B cell (primary cell): ENCODE results near the gene CDKL4. TPM values are rescaled to one million over a fixed set of nuclear protein-coding genes. Genes with fewer than 3 reads are reported as not detected.

ENCODE experiments used
- ATAC-seq: fragments of 200-7000 bp; cut with Tn5 transposase; one replicate; pipeline ENCODE4 v1.10.0; 2021; ENCODE audit warnings: low read depth, mild to moderate bottlenecking, moderate number of reproducible peaks, moderate library complexity
- CTCF ChIA-PET: fragments of 350-600 bp; sonication (Branson Sonifier 250); formaldehyde crosslinking; loops from one replicate; lab custom pipeline; 2021; ENCODE audit warnings: antibody characterized with exemption, inconsistent platforms; lab: Charles Lee
- POLR2A ChIA-PET: fragments of 350-600 bp; sonication (Branson Sonifier 250); formaldehyde crosslinking; loops from one replicate; lab custom pipeline; 2021; ENCODE audit warnings: antibody characterized with exemption; lab: Charles Lee
- DNase-seq: peaks from one replicate; pipeline ENCODE4 v3.0.0; 2013
- H2AFZ ChIP-seq: 2 replicates; pipeline ENCODE4 v1.6.1; 2012; ENCODE audit warnings: mild to moderate bottlenecking, low read depth, low read length; ENCODE audit not compliant: insufficient read depth, poor library complexity, severe bottlenecking
- H3K27ac ChIP-seq, 2 donors: 1 replicate in 1 of 2; 2 replicates in 1 of 2; pipeline ENCODE4 v1.5.1; 2012 to 2013; ENCODE audit warnings: low read length in 2 of 2, mild to moderate bottlenecking in 2 of 2, moderate library complexity in 1 of 2
- H3K27me3 ChIP-seq, 4 experiments: fragments of 200-600 bp in 1 of 4; sonication (generic) in 1 of 4; replicated peaks in 1 of 4; 1 replicate in 2 of 4; 2 replicates in 2 of 4; pipeline versions ENCODE4 v1.6.1 to v1.7.0; 2013 to 2016; ENCODE audit warnings: low read length in 3 of 4, mild to moderate bottlenecking in 2 of 4, mixed read lengths in 1 of 4, moderate library complexity in 1 of 4; ENCODE audit not compliant: insufficient read depth in 4 of 4, control insufficient read depth in 3 of 4; ENCODE audit errors: control extremely low read depth in 1 of 4
- H3K36me3 ChIP-seq, 2 experiments: replicated peaks in 1 of 2; 1 replicate in 1 of 2; 2 replicates in 1 of 2; pipeline versions ENCODE4 v1.6.1 to v1.7.1; 2013; ENCODE audit warnings: low read length in 1 of 2; ENCODE audit not compliant: insufficient read depth in 2 of 2, control insufficient read depth in 1 of 2; ENCODE audit errors: control extremely low read depth in 1 of 2, extremely low read depth in 1 of 2
- H3K4me1 ChIP-seq, 2 donors: fragments of 200-600 bp in 1 of 2; sonication (generic) in 1 of 2; 1 replicate in 1 of 2; 2 replicates in 1 of 2; pipeline versions ENCODE4 v1.5.1 to v1.6.1; 2013 to 2017; ENCODE audit warnings: low read length in 2 of 2; ENCODE audit not compliant: control insufficient read depth in 2 of 2, insufficient read depth in 2 of 2
- H3K4me2 ChIP-seq: replicated peaks from 2 replicates; pipeline ENCODE3; 2012; ENCODE audit warnings: mild to moderate bottlenecking, low read depth, low read length; ENCODE audit not compliant: poor library complexity, severe bottlenecking
- H3K4me3 ChIP-seq, 5 experiments: fragments of 200-600 bp in 1 of 5; sonication (generic) in 1 of 5; 1 replicate in 3 of 5; 2 replicates in 2 of 5; pipeline versions ENCODE4 v1.5.1 to v1.7.0; 2011 to 2016; ENCODE audit warnings: low read length in 4 of 5, mild to moderate bottlenecking in 4 of 5, low read depth in 2 of 5, control low read depth in 1 of 5, moderate library complexity in 1 of 5; ENCODE audit not compliant: insufficient read depth in 1 of 5; ENCODE audit errors: control extremely low read depth in 1 of 5, extremely low read depth in 1 of 5
- H3K79me2 ChIP-seq: fragments of 200-600 bp; sonication (generic); one replicate; pipeline ENCODE4 v1.6.0; 2016; ENCODE audit warnings: low read length; ENCODE audit not compliant: control insufficient read depth, insufficient read depth
- H3K9ac ChIP-seq: fragments of 200-600 bp; sonication (generic); 2 replicates; pipeline ENCODE4 v1.6.1; 2017; ENCODE audit warnings: mild to moderate bottlenecking, low read length, moderate library complexity
- H3K9me3 ChIP-seq, 3 donors: one replicate each; pipeline versions ENCODE4 v1.6.1 to v1.7.1; 2013; ENCODE audit warnings: low read length in 2 of 3; ENCODE audit not compliant: control insufficient read depth in 2 of 3, insufficient read depth in 1 of 3; ENCODE audit errors: control extremely low read depth in 1 of 3
- H4K20me1 ChIP-seq: 2 replicates; pipeline ENCODE4 v1.6.0; 2012; ENCODE audit warnings: mild to moderate bottlenecking, low read length; ENCODE audit not compliant: insufficient read depth, control insufficient read depth, poor library complexity, severe bottlenecking
- H3K27ac Mint-ChIP-seq: one replicate; pipeline ENCODE4 v1.8.0; 2021; ENCODE audit warnings: mixed read lengths
- H3K27me3 Mint-ChIP-seq: one replicate; pipeline ENCODE4 v1.8.0; 2021; ENCODE audit warnings: mixed read lengths
- H3K4me1 Mint-ChIP-seq: one replicate; pipeline ENCODE4 v1.8.0; 2021; ENCODE audit warnings: mixed read lengths
- H3K4me3 Mint-ChIP-seq: one replicate; pipeline ENCODE4 v1.8.0; 2021; ENCODE audit warnings: mixed read lengths
- H3K9me3 Mint-ChIP-seq: one replicate; pipeline ENCODE4 v1.8.0; 2022; ENCODE audit warnings: mixed read lengths; ENCODE audit not compliant: insufficient read depth
- CTCF ChIP-seq: fragments of 200-600 bp; IDR thresholded peaks from one replicate; pipeline ENCODE4 v1.8.0; 2022; ENCODE audit warnings: antibody characterized with exemption, mild to moderate bottlenecking
- EZH2 ChIP-seq: IDR thresholded peaks from 2 replicates; pipeline ENCODE4 v1.6.1; 2012; ENCODE audit warnings: borderline replicate concordance, low read depth, mild to moderate bottlenecking, moderate library complexity, low read length; ENCODE audit not compliant: insufficient read depth, poor library complexity, severe bottlenecking
- WGBS: methylation state at CpG from one replicate; pipeline ENCODE4 v1.1.5; 2013; ENCODE audit warnings: missing lambda C conversion rate; ENCODE audit not compliant: insufficient coverage; 5-methylcytosine and 5-hydroxymethylcytosine counted together
- intact Hi-C: fragments of 100-400 bp; cut with micrococcal nuclease; formaldehyde crosslinking; loops from one replicate; pipeline ENCODE4 v1.10.0; 2022
- polyA plus RNA-seq: library from polyadenylated mRNA; depleted of rRNA; stranded (reverse); fragments of >200 nt; gene quantifications from 2 replicates; pipeline ENCODE4 v1.2.3, GENCODE V29; 2012
- total RNA-seq, 2 donors: library from RNA; stranded (reverse); fragments of 120-200 nt in 1 of 2; gene quantifications; 1 replicate in 1 of 2; 2 replicates in 1 of 2; pipeline versions ENCODE4 v1.2.3 to v1.2.4, GENCODE V29; 2013 to 2022

Gene CDKL4
- total and polyA plus RNA-seq, 2 donors (not counting 1 experiment from before 2014, with no cell fraction given) = not detected

DNA sequence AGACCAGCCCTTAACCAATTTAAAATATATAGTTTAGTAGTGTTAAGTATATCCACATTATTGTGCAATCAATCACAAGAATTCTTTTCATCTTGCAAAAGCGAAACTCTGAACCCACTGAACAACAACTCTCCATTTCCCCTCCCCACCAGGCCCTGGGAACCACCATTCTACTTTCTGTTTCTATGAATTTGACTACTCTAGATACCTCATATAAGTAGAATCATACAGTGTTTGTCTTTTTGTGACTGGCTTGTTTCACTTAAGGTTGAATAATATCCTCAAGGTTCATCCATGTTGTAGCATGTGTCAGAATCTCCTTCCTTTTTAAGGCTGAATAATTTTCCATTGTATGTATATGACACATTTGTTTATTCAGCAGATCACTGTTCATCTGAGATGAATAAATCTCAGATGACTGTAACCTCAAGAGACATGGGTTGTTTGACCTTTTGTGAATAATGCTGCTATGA, 114.8 kb downstream of the CDKL4 start:
- peak overlapping the region; percentile 77 to 78 for H3K27ac ChIP-seq
- peaks cover 42% of the 10 kb centered on the region in 2 donors for H3K4me1 ChIP-seq
- DNase-seq = peak; percentile 78
- no peaks in the 10 kb centered on the region for H3K27me3 ChIP-seq
- no CpG with 5 or more reads among the region's 1 CpG for WGBS
- Mint-ChIP-seq H3K4me3 (peak overlapping the region; percentile 48), H3K9me3 (no peaks in the 10 kb centered on the region), H3K4me1 (peaks cover 46% of the 10 kb centered on the region), H3K27ac (peak overlapping the region; percentile 82), H3K27me3 (no peaks in the 10 kb centered on the region)
- TF ChIP-seq EZH2 = no peak
- no peak for TF ChIP-seq CTCF
- H3K9ac ChIP-seq = no peak overlapping the region
- no peaks in the 10 kb centered on the region for H4K20me1 ChIP-seq
- no peaks in the 10 kb centered on the region for H3K9me3 ChIP-seq
- H3K36me3 ChIP-seq = no peaks in the 10 kb centered on the region
- peak; percentile 21 for ATAC-seq
- peaks cover 6% of the 10 kb centered on the region for H3K79me2 ChIP-seq
- CTCF ChIA-PET = interaction anchor here (0.9 to 8.0 kb wide), 7 partner anchors 11 to 248 kb away, joined by 3 to 101 read pairs (median 4); no protein-coding TSS in a partner anchor
- H2AFZ ChIP-seq = peak overlapping the region; percentile 48
- H3K4me3 ChIP-seq = peak overlapping the region in 1 of 5 experiments; percentile 20
- H3K4me2 ChIP-seq = peak overlapping the region; percentile 60
- intact Hi-C loops = loop anchor here (1.0 to 2.0 kb wide), 2 partner anchors 12 to 378 kb away; partner anchors contain the start of gene SRSF7
- POLR2A ChIA-PET = interaction anchor here (0.6 to 1.1 kb wide), 2 partner anchors 289 to 378 kb away, joined by 3 to 4 read pairs; partner anchors contain the start of gene SRSF7

GRCh38 chr2:39127973-39128372, 115.8 kb downstream of the CDKL4 start:
- peak overlapping the region; percentile 34 for H2AFZ ChIP-seq
- H3K27ac ChIP-seq = peak overlapping the region; percentile 55 to 77

More at GRCh38 chr2:39127973-39128372, 115.8 kb downstream of the CDKL4 start:
- H3K9ac ChIP-seq = no peak overlapping the region
- H4K20me1 ChIP-seq = no peaks in the 10 kb centered on the region
- CTCF ChIA-PET = interaction anchor here (0.6 to 8.0 kb wide), 5 partner anchors 15 to 101 kb away, joined by 3 to 101 read pairs (median 4); no protein-coding TSS in a partner anchor
- H3K4me2 ChIP-seq = peak overlapping the region; percentile 60
- H3K27me3 ChIP-seq = no peaks in the 10 kb centered on the region
- no peaks in the 10 kb centered on the region for H3K9me3 ChIP-seq
- intact Hi-C loops = loop anchor here (2.0 kb wide), 1 partner anchor 377 kb away; the partner anchor contains the start of gene SRSF7
- peaks cover 13% of the 10 kb centered on the region for H3K79me2 ChIP-seq
- Mint-ChIP-seq H3K9me3 (no peaks in the 10 kb centered on the region), H3K27me3 (no peaks in the 10 kb centered on the region), H3K27ac (peak overlapping the region; percentile 86), H3K4me3 (peak overlapping the region; percentile 57), H3K4me1 (peaks cover 48% of the 10 kb centered on the region)
- peaks cover 43% of the 10 kb centered on the region in 2 donors for H3K4me1 ChIP-seq
- POLR2A ChIA-PET = interaction anchor here (0.6 to 1.1 kb wide), 3 partner anchors 11 to 377 kb away, joined by 3 to 4 read pairs (median 3); partner anchors contain the start of gene SRSF7
- no peak for ATAC-seq
- H3K4me3 ChIP-seq = peak overlapping the region in 1 of 5 experiments; percentile 20
- H3K36me3 ChIP-seq = no peaks in the 10 kb centered on the region
- TF ChIP-seq EZH2 (no peak), CTCF (no peak)
- no CpG with 5 or more reads among the region's 1 CpG for WGBS
- DNase-seq = peak; percentile 37
